ENCODE data around the gene FRMPD1. TPM values are rescaled to one million over a fixed set of nuclear protein-coding genes. Genes with fewer than 3 reads are reported as not detected.
"Not testable (repeated sequence)": the region's sequence is repeated elsewhere in the genome, so short reads cannot be mapped to it uniquely, and the experiment has no call there.

The FRMPD1 gene
- total RNA-seq, 1 experiment from 2014 or later = not detected

- DNase-seq (ENCODE audit: low read depth) = no peak
- in situ Hi-C loops (cut with HindIII; ENCODE audit: low pct_unique_long_range_greater_than_20kb, low sequenced_read_pairs) = no loop called here
Measured at GRCh38 chr9:37752642-37753488, 102.1 kb downstream of the FRMPD1 start.

GRCh38 chr9:37753489-37754190 lies 102.9 kb downstream of the FRMPD1 start, which contains the start of gene TRMT10B:
Gene TRMT10B, plus strand, starts transcription at chr9:37753805. Its CDS starts 8,127 bp downstream, at chr9:37761932.
- in situ Hi-C loops (cut with HindIII; ENCODE audit: low pct_unique_long_range_greater_than_20kb, low sequenced_read_pairs) = no loop called here
- peak; percentile 54 for DNase-seq (ENCODE audit: low read depth)

DNA sequence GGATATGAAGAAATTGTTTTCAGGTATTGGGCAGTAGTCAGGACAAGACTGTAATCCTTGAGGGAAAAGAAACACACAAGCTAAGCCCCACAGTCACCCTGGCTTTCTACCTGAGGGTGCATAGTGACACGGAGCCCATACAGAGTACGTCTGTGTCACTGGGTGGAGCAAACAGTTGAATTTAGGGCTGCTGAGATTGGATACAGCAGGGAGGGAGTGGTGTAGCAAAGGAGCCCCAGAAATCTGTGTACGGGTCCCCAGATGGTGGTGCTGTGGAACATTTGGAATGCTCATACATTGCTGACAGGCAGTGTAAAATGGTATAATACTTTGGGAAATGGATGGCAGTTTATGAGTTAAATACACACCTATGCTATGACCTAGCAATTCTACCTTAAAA lies 108.0 kb downstream of the FRMPD1 start:
- in situ Hi-C loops (cut with HindIII; ENCODE audit: low pct_unique_long_range_greater_than_20kb, low sequenced_read_pairs) = no loop called here
- DNase-seq (ENCODE audit: low read depth) = no peak

DNA sequence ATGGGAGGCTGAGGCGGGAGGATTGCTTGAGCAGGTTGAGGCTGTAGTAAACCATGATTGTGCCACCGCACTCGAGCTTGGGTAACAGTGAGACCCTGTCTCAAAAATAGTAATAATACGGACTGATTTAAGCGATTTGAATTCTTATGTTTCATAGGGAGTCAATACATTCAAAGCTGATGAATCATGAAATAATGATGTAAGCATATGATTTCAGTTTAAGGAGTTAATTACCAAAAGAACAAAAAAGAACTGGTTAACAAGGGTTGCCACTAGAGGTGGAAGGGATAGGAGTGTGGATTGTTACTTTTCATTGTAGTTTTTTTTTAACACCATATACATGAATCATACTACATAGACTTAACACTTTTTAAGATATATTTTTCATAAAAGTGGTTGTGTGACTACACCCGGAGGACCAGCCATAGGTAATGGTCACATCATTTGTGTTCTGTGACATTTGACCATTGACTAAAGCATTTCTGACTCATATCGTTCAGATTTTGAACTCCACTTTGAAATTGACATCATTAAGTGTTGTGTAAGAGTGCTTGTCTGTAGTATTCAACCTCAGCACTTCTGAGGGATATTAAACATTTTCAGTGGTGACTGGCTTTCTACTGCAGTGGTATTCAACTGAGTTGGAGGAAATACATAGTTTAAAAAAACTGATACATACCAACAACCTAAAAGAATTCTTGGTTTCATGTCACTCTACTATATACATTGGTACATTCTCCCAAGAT lies 109.8 kb downstream of the FRMPD1 start:
- DNase-seq (ENCODE audit: low read depth) = no peak
- in situ Hi-C loops (cut with HindIII; ENCODE audit: low pct_unique_long_range_greater_than_20kb, low sequenced_read_pairs) = no loop called here

GRCh38 chr9:37761511-37761910 lies 110.8 kb downstream of the FRMPD1 start:
- DNase-seq (ENCODE audit: low read depth) = no peak
- in situ Hi-C loops (cut with HindIII; ENCODE audit: low pct_unique_long_range_greater_than_20kb, low sequenced_read_pairs) = no loop called here

DNA sequence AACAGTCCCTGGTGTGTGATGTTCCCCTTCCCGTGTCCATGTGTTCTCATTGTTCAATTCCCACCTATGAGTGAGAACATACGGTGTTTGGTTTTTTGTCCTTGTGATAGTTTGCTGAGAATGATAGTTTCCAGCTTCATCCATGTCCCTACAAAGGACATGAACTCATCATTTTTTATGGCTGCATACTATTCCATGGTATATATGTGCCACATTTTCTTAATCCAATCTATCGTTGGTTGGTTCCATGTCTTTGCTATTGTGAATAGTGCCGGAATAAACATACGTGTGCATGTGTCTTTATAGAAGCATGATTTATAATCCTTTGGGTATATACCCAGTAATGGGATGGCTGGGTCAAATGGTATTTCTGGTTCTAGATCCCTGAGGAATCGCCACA lies 114.5 kb downstream of the FRMPD1 start:
- in situ Hi-C loops (cut with HindIII; ENCODE audit: low pct_unique_long_range_greater_than_20kb, low sequenced_read_pairs) = not testable (repeated sequence)

GRCh38 chr9:37769306-37769705 lies 118.6 kb downstream of the FRMPD1 start:
- DNase-seq (ENCODE audit: low read depth) = no peak
- in situ Hi-C loops (cut with HindIII; ENCODE audit: low pct_unique_long_range_greater_than_20kb, low sequenced_read_pairs) = no loop called here

More for the DNA sequence above, 114.5 kb downstream of the FRMPD1 start:
- not testable (repeated sequence) for DNase-seq (ENCODE audit: low read depth)

DNA sequence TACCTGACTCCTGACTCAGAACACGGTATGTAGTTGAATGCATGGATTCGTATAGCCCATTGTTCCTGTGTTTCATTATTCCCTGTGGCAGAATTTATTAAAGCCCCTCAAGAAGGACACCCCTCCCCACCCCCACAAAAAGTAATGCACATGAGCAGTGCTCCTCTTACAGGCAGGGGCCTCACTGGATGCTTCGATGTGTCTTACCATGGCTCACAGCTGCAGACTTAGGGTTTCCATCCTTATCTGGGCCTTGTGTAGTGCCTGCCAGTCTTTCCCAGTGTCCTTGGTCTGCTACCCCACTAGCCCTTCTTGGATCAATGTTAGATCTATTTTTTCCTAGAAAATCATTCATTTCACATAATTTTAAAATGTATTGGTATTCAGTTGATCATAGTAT lies 119.2 kb downstream of the FRMPD1 start:
- DNase-seq (ENCODE audit: low read depth) = no peak
- in situ Hi-C loops (cut with HindIII; ENCODE audit: low pct_unique_long_range_greater_than_20kb, low sequenced_read_pairs) = no loop called here

- in situ Hi-C loops (cut with HindIII; ENCODE audit: low pct_unique_long_range_greater_than_20kb, low sequenced_read_pairs) = no loop called here
- no peak for DNase-seq (ENCODE audit: low read depth)
Measured at GRCh38 chr9:37775216-37775919, 124.6 kb downstream of the FRMPD1 start.

DNA sequence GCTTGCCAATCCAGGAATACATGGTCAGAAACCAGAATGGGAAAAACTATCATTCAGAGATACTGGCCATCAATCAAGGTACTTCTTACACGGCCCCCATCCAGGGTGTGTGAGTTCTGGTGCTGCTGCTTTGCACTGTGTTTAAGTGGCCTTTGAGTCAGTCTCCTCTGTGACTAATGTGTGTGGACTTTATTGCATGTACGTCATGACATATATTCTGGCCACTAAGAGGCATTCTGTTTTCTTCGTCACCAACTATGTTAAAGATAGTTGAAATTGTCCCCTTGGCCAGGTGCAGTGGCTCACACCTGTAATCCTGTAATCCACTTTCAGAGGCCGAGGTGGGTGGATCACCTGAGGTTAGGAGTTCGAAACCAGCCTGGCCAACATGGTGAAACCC lies 125.6 kb downstream of the FRMPD1 start:
- no peak for DNase-seq (ENCODE audit: low read depth)
- in situ Hi-C loops (cut with HindIII; ENCODE audit: low pct_unique_long_range_greater_than_20kb, low sequenced_read_pairs) = no loop called here

- no peak for DNase-seq (ENCODE audit: low read depth)
- in situ Hi-C loops (cut with HindIII; ENCODE audit: low pct_unique_long_range_greater_than_20kb, low sequenced_read_pairs) = no loop called here
Measured at GRCh38 chr9:37778534-37778933, 127.8 kb downstream of the FRMPD1 start.

DNA sequence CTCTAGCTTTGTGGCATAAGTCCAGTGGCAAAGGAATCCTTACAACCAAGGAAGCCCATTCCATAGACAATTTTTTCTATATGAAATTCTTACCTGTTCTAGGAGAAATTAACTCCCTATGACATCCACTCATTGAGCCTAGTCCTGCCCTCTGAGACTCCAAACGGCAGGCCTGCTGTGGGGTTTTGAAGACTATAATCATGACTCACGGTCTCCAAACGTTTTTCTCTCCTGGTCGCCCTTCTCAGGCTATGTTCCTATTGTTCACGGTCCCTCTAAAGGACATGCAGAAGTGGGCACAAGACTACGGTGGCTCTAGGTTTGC lies 133.5 kb downstream of the FRMPD1 start:
- in situ Hi-C loops (cut with HindIII; ENCODE audit: low pct_unique_long_range_greater_than_20kb, low sequenced_read_pairs) = no loop called here
- no peak for DNase-seq (ENCODE audit: low read depth)

DNA sequence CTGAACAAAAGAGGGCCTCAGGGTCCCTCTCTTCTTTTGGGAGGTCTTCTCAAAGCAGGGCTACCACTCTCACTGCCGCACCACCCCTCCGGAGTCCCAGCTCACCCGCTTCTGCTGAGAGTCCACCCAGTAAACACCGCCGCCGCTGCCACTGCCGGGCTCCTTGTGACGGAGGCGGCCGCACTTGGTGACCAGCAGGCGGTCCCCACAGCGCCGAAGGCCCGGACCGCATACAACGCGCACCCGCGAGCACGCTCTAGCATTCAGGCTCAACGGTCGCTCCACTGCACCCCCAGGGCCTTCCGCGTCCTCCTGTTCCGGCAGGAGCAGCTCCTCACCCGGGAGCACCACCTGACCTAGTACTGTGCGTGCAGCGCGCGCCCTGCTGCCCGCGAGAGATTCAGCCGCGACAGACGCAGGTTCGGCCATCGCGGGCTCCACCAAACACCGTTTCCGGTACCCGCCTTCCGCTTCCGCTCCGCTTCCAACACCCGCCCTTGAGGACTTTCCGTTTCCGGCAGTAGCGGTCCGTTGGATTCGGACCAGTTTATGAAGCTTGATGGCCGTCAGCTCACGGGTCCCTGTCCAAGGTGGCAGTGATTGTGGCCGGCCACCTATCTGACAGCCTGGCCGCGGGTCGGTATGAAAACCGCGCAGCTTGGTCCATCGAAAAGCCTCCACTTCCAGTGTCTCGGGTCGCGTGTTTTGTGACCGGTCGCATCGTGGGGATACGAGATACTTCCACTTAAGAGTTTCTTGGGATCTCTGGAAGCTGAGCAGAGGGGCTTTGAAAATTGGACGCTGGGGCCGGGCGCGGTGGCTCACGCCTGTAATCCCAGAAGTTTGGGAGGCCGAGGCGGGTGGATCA lies 134.1 kb downstream of the FRMPD1 start, which contains the start of gene EXOSC3:
TSS of gene EXOSC3 (minus strand) at position 449 of the 868 bp plus-strand sequence. CDS start at position 429, 20 bp downstream.
- peak; percentile 81 for DNase-seq (ENCODE audit: low read depth)
- in situ Hi-C loops (cut with HindIII; ENCODE audit: low pct_unique_long_range_greater_than_20kb, low sequenced_read_pairs) = no loop called here

GRCh38 chr9:37787059-37787458 lies 136.3 kb downstream of the FRMPD1 start:
- no peak for DNase-seq (ENCODE audit: low read depth)
- in situ Hi-C loops (cut with HindIII; ENCODE audit: low pct_unique_long_range_greater_than_20kb, low sequenced_read_pairs) = no loop called here

- DNase-seq (ENCODE audit: low read depth) = no peak
- in situ Hi-C loops (cut with HindIII; ENCODE audit: low pct_unique_long_range_greater_than_20kb, low sequenced_read_pairs) = no loop called here
Measured at GRCh38 chr9:37788332-37788731, 137.6 kb downstream of the FRMPD1 start.

DNA sequence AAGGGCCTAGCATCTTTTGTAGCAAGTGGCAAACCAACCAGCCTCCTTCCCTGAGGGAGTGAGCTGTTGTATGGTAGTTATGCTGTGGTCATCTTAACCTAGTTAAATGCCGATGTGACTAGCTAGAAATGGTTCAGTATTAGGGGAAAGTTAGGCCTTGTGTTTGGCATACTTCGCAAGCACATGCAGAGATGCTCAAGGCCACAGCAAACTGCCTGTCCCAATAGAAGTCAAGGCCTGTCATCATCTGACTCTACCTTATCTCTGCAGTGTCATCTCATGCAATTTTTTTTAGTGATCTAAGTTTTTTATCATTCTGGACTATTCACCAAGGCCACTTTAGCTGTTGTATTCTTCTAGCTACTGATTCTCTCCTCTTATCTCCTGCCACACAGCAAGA lies 139.3 kb downstream of the FRMPD1 start:
- in situ Hi-C loops (cut with HindIII; ENCODE audit: low pct_unique_long_range_greater_than_20kb, low sequenced_read_pairs) = no loop called here
- DNase-seq (ENCODE audit: low read depth) = no peak

DNA sequence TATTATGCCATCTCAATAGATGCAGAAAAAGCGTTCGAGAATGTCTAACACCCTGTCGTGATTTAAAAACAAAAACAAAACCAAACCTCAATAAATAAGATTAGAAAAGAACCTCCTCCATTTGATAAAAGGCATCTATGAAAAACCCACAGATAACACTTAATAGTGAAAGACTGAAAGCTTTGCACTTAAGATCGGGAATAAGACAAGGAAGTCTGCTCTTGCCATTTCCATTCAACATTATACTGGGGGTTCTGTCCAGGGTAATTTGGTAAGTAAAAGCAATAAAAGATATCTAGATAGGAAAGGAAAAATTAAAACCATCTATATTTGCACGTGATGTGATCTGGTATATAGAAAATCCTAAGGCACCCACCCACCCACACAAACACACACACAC lies 141.4 kb downstream of the FRMPD1 start:
- in situ Hi-C loops (cut with HindIII; ENCODE audit: low pct_unique_long_range_greater_than_20kb, low sequenced_read_pairs) = no loop called here
- DNase-seq (ENCODE audit: low read depth) = no peak
